SH-SY5Y (cell line): ENCODE data around the gene CHN1.

Source experiments
- GATA2 ChIP-seq: IDR thresholded peaks from 2 replicates; pipeline ENCODE4 v1.6.1; 2011; ENCODE audit warnings: mild to moderate bottlenecking, low read depth, low read length
- GATA3 ChIP-seq: IDR thresholded peaks from 2 replicates; pipeline ENCODE4 v1.6.1; 2011; ENCODE audit warnings: low read depth, mild to moderate bottlenecking, low read length, moderate library complexity

GRCh38 chr2:174931724-174932123, 73.5 kb downstream of the CHN1 start:
- TF ChIP-seq GATA2 = no peak
- TF ChIP-seq GATA3 = no peak
